HG02981 (cell line): ENCODE measurements around the gene BICD1.

Experiments used
- ATAC-seq: cut with Tn5 transposase; IDR thresholded peaks from one replicate; pipeline ENCODE4 v1.9.1; 2021; ENCODE audit warnings: mild to moderate bottlenecking, moderate library complexity; ENCODE audit not compliant: unreplicated experiment

Gene BICD1

GRCh38 chr12:32100888-32101287, 5.8 kb upstream of the BICD1 start:
- ATAC-seq: no peak

GRCh38 chr12:32102234-32102633, 4.4 kb upstream of the BICD1 start:
- no peak for ATAC-seq

GRCh38 chr12:32104572-32105355, 1.9 kb upstream of the BICD1 start:
- ATAC-seq: no peak

GRCh38 chr12:32105986-32106516, 596 bp upstream of the BICD1 start:
- no peak for ATAC-seq

GRCh38 chr12:32107359-32108267, 966 bp downstream of the BICD1 start:
- peak; percentile 7 for ATAC-seq

- ATAC-seq: no peak
Measured at GRCh38 chr12:32108787-32109186, 2.1 kb downstream of the BICD1 start.

- ATAC-seq: no peak
Measured at GRCh38 chr12:32110417-32110816, 3.8 kb downstream of the BICD1 start.

GRCh38 chr12:32110942-32111341, 4.3 kb downstream of the BICD1 start:
- ATAC-seq: no peak

GRCh38 chr12:32115404-32116104, 8.9 kb downstream of the BICD1 start:
- no peak for ATAC-seq

- ATAC-seq: no peak
Measured at GRCh38 chr12:32116897-32117296, 10.2 kb downstream of the BICD1 start.

- no peak for ATAC-seq
Measured at GRCh38 chr12:32117316-32117715, 10.7 kb downstream of the BICD1 start.

GRCh38 chr12:32118806-32119205, 12.2 kb downstream of the BICD1 start:
- ATAC-seq: no peak

- ATAC-seq: peak; percentile 81
Measured at GRCh38 chr12:32120419-32120818, 13.8 kb downstream of the BICD1 start.

GRCh38 chr12:32124637-32125036, 18.0 kb downstream of the BICD1 start:
- ATAC-seq: no peak

- ATAC-seq: no peak
Measured at GRCh38 chr12:32125455-32126084, 18.9 kb downstream of the BICD1 start.

- ATAC-seq: no peak
Measured at GRCh38 chr12:32126720-32127119, 20.1 kb downstream of the BICD1 start.

- no peak for ATAC-seq
Measured at GRCh38 chr12:32131666-32132065, 25.0 kb downstream of the BICD1 start.

GRCh38 chr12:32134101-32134888, 27.6 kb downstream of the BICD1 start:
- ATAC-seq: peak; percentile 65

GRCh38 chr12:32135967-32136366, 29.3 kb downstream of the BICD1 start:
- no peak for ATAC-seq

- no peak for ATAC-seq
Measured at GRCh38 chr12:32136404-32136803, 29.8 kb downstream of the BICD1 start.
